ENCODE measurements around the gene MPRIP.

MPRIP gene

DNA sequence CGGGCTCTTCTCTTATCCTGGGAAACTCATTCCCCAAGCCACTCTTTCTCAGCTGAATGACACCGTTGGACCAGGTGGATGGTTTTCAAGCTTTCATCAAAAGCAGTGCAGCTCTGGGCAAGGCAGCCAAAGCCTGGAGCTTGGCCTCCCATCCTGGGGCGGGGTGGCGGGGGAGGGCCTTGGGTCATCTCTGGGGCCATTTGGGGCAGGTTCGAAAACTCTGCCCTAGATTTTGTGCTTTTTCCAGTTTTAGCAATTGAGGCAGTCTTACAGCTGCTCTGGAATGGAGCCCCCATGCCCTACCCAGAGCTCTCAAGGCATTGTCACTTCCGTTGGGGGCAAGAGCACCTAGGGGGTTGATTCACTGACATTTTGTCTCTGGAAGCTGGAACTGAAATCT is 9.1 kb downstream of the MPRIP start:
- DNase-seq (ENCODE audit: low read depth, low spot score), result no peak

DNA sequence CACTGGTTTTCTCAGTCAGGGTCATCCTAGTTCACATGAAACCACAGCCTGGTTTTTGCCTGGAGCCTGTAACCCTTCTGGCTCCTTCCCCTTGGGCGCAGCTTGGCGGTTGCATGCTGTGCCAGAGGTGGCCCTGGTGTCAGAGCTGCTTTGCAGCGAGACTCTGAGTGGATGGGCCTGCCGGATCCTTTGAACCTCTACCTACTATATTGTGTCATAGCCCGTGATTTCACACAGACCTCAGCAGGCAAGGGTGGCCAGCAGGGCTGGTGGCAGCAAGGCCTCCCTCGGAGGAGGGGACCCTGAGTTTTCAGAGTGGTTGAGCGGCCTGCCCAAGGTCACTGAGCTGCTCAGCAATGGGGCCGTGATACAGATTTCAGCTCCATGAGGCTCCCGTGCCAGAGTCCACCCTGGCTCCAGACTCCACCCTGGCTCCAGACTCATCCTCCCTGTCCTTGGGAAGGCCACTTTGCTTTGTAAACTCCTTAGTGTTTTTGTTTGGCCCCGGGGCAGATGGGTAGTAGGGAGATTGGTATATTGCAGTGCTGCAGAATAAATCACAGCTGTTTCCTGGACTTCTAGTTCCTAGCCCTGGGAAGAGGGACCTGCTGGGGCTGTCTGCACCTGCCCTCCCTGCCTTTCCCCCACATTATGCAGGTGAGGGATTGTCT is 9.7 kb downstream of the MPRIP start:
- DNase-seq (ENCODE audit: low read depth, low spot score), result no peak

DNA sequence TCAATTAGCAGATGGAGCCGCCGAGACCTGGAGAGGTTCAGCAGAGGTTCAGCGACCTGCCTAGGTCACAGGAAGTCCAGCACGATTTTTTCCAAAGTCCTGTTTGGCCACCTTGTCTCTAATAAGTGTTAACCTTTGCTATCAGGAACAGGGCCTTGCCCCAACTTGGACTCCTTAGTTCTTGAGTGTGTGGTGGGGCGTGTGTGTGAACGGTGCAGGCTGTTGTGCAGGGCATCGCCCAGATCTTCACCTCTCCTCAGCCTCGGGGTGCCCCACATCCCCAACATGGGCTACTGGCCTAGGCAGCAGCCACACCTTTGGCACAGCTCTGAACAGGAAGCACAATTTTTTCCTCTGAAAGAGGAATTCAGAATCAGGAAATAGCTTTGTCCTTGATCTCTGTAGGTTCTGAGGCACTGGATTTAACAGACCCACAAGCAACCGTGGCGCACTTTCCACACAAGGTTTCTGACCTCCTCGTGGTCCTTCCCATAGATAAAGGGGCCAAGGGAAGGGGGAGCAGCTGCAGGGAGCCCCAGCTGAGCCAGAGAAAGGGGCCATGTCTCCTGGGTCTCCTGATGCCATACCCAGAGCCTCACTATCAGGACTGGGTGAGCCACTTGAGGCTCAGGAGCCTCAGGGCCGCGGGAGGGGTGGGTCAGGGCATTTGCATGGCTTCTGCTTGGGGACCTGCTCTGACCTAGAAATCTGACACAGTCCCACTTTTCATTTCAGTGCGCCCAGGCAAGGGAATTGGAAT is 10.4 kb downstream of the MPRIP start:
- DNase-seq (ENCODE audit: low read depth, low spot score), result no peak

DNA sequence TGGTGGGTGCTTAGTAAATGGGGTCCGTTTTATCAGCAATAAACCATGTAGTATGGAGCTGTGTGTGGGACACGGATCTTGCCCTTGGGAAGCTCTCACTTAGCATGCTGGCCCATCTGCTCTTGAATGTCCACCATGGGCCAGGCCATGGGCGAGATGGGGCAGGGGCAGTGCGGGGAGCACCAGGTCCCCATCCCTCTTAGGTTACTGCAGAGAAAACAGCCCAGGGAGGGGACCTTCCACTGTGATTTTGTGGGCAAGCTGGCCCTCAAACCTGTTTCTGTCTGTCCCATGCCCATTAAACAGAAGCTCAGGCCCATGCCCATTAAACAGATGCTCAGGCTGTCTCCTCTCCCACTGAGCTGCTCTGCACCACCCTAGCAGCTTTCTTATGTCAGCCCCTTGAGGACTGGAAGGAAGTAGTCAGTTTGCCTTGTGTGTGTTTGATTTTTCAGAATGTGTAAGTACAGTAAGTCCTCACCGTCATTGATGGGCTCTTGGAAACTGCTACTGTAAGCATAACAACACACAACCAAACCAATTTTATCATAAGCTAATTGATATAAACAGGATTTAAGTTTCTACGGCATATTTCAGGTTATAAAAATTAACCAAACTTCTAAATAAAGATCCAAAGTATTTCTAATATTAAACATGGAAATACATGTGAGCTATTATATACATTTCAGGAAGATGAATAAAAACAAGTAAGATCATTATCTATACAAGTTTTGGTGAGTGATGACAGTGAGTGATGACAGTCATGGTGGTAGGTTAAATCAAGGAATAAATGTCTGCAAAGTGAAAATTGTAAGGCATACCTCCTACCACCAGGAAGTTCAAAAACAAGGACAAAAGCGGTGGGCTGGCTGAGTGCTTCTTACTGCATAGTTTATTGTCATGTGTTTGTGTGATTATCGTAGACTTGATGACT is 11.5 kb downstream of the MPRIP start:
- no peak for DNase-seq (ENCODE audit: low read depth, low spot score)

DNA sequence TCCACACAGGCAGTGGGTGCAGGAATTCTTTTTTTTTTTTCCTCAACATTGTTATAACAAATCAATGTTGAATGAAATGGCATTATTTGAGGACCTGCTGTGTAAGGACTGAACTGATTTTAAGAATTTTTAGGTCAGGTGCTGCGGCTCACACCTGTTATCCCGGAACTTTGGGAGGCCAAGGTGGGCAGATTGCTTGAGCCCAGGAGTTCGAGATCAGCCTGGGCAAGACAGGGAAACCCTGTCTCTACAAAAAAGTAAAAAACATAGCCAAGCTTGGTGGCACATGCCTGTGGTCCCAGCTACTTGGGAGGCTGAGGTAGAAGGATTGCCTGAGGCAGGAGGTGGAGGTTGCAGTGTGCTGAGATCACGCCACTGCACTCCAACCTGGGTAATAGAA is 12.4 kb downstream of the MPRIP start:
- no peak for DNase-seq (ENCODE audit: low read depth, low spot score)

DNA sequence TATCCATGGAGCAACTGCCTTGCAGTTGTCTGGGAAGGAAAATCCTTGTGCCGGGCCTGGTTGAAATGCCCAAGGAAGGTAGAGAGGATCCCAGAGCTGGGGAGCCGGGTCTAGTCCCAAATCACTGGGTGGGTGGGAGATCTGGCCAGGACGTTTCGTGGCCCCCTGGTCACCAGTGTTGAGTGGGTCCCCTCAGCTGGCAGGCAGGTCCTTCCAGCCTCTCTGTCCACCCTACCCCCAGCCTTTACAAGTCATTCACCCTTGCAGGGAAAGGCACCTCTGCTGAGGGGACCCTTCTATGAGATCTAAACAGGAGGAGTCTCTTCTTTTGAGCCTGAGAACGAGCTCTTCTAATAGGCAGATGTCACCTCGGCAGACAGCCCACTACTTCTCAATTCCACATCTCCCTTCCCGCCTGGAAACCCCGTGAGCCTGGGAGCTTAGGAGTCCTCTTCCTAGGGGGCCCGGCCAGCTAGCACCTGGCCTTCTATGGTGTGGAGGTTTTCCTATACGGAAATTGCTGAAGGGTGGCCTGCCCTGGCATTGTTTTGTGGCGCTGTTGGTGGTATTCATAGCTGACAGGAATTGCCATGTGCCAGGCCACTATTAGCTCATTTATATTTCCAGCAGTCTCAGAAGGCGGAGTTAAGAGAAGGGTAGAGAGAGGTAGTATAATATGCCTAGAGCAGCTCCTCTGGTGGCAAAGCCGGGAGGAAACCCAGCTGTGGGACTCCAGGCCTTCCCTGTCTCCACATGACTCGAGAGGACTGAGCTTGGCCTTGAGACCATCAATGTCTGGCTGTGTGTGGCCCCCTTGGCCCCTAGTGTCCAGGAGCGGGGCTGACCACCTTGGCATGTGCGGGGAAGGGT is 13.3 kb downstream of the MPRIP start:
- DNase-seq (ENCODE audit: low read depth, low spot score), result no peak

DNA sequence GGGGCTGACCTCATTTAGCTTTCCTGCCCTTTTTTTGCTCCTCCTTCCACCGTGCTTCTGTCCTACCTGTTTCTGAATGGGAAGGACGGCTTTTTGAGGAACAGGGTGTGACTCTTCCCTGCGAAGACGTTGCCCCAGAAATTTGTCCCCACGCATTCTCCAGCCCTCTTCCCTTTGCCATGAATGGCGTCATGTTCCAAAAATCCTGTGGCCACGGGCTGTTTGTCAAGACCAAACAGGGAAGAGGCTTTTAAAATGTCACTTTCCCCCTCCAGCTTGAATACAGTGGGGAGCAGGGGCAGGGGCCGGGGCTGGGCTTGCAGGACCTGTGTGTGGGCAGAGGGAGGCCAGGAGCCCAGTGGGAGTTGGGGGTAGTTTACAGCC is 13.9 kb downstream of the MPRIP start:
- no peak for DNase-seq (ENCODE audit: low read depth, low spot score)

DNA sequence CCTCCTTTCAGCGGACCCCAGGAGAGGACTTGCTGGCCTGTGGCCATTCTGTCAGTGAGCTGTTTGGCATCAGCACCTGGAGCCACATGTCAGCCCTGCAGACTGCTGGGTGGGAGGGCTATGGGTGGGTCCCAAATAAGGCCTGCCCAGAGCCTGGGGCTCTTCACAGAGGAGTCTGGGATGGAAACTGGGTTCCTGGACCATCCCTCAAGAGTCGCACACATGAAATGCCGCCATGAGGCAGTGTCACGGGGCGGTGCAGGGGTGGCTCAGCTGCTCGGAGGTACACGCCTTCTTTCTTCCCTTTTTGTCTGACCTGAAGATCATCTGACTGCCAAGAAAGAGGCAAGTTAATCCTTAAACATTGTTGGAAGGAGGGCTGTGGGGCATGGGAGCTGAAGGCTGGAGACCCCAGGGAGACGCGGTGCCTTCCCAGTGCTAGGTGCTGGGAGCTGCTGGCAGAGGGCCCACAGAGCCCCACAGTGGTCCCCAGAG is 14.8 kb downstream of the MPRIP start:
- DNase-seq (ENCODE audit: low read depth, low spot score), result no peak

DNA sequence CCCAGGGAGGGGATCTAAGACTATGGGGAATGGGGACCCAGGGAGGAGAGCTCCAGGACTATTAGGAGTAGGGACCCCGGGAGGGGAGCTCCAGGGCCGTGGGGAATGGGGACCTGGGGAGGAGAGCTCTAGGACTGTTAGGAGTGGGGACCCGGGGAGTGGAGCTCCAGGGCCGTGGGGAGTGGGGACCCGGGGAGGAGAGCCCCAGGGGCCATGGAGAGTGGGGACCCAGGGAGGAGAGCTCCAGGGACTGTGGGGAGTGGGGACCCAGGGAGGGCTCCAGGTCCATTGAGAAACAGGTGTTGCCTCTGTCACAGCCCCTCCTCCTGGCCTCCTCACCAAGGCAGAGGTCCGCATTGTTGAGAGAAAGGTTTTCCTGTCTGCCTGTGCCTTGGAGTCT is 16.0 kb downstream of the MPRIP start:
- DNase-seq (ENCODE audit: low read depth, low spot score), result no peak

DNA sequence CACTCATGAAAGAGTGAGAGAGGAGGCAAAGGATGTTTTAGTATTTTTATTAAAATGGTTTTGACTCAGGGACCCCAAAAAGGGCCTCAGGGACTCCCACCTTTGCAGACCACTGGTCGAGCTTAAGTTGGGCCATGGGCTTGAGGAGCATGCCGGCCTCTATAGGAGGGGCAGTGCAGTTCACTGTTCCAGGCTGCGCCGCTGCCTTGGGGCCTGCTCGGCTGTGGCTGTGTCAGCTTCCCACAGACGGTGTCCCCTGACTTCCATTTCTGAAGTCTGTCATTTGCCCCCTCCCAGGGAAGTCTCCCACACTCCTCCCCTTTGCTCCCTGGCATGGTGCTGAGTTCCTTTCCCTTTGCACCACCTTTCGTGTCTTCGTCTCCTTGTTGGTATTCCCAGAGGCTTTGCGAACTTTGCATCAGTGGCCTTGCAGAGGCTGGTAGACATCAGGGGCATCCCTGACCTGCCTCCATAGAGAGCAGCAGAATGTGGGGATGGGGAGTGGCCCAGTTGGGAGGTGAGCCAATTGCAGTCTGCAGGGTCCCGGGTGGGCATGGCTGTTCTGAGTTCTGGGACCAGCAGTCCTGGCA is 17.1 kb downstream of the MPRIP start:
- no peak for DNase-seq (ENCODE audit: low read depth, low spot score)

DNA sequence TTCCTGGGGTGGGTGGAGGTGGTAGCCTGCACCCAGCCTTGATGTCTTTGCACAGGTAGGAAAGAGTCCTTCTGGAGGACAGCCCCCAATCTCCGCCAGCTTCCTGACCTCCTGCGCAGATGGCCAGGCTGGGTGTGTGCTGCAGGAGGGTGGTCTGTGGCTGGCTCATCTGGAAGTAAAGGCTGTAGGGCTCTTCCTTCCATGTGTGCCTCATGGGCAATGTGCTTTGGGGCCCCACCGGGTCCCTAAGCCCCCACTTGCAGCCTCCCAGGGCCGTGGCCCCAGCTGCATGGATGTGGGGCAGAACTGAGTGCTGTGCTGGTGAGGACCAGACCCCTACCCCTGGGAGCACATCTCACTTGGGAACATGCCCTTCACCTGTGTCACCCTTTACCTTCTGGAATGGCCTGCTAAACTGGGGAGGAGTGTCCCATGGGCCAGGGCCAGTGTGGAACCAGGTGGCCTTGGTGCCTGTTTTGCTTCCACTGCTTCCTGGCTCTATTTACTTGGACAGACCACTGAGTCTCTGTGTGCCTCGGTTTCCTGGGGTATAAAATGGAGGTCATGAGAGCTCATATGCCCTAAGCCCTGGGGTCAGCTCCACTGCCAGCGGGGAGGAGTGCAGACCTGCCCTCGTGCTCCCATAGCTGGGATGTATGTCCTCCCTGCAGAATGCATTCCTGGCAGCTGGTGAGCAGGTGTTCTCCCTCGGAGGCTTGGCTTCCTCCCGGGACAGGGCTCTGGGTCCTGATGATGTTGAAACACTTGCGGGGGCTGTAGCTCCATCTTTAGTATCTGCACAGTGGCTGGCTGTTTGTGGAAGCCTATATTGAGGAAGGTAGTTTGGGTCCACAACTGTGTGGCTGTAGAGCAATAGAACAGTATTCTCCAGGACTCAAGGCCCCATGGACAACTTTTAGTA is 18.0 kb downstream of the MPRIP start:
- no peak for DNase-seq (ENCODE audit: low read depth, low spot score)

DNA sequence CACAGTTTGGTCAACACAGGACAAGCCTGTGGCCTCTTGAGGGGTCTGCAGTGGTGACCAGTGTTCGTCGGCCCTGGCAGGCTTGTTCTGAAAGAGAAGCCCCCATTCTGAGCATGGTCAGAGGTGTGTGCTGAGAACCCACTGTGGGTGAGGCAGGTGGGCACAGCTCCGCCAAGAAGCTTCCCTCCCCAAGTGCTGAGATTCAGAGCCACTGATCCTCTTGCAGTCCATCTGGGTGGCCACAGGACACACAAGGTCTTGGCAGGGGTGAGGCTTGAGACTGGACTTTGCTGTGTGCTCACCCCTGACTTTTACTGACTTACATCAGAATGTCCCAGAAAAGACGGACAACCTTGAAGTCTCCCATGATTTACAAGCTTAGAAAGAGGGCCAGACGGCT is 18.7 kb downstream of the MPRIP start:
- no peak for DNase-seq (ENCODE audit: low read depth, low spot score)

DNA sequence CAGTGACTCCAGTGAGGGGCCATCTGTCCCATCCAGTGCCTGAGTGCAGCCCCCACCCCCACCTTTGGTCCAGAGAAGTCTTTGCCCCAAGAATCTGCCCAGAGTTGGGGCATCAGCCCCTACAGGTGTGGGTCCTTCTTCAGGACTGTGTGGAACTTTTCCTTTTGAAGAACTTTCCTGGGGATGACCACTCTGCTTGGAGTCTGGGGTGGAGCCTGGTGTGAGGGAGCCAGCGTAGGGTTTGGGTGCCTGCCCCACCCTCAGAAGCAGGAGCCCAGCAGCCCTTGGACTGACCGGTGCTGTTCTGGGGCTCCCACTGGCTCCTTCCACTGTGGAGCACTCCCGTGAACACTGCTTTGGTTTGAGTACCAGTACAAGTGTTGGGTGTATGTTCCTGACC is 19.3 kb downstream of the MPRIP start:
- no peak for DNase-seq (ENCODE audit: low read depth, low spot score)

DNA sequence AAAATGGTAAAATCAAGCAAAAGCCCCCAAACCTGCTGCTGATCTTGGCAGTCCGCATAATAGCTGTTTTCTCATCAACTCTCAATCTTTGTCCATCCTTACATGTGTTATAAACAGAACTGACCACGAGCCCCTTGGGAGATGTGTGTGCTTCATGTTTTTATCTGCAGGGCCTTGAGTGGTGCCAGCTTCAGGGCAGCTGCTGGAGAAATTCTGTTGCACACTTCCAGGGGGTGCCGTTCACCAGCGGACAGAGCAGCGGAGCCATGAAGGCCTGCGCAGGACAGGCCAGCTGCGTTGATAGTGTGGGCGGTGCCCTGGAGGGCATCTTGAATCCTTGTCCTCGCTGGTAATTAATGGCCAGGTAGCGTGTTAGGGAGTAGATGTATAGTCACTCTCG is 20.1 kb downstream of the MPRIP start:
- DNase-seq (ENCODE audit: low read depth, low spot score), result no peak

DNA sequence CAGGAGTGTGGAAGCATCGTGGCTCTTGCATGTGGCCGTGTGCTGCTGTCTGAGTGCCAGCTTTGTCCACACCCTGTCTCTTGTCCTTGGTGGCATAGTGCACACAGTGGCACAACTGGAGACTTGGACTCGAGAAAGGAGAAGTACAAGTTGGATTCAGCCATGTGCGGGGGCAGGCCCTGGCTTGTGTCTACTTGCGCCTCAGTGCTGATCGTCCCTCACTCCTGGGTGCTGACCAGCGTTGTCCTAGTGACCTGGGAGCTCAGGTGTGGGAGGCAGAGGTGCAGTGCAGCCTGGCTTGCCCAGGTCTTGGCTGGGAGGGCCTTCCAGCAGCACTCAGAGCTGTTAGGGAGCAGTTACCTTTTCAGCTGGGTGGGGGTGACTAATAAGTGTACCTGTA is 20.6 kb downstream of the MPRIP start:
- DNase-seq (ENCODE audit: low read depth, low spot score), result no peak

DNA sequence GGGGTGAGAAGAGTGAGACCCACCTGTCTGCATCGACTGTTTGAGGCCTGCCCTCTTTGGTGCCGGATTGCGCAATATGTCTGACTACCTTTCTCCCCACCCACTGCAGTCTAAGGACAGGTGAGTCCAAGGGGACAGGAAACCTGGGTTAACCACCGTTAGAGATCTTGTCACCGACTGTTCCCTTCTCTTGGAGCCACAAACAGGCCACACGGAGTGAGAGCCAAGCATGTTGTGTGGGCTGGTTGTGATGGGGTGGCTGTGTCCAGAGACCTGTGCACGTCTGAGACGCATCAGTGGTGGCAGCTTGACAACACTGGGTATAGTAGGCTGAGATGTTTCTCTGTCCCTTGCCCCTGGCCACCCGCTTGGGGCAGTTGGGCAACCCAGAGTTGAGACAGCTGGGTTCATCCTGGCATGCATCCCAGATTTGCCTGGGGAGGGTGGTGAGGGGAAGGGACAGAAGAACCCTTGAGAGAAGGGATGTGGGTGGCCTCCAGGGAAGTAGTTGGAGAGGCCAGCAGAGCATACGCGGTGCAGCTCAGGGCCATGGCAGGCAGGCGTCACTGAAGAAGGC is 21.4 kb downstream of the MPRIP start:
- DNase-seq (ENCODE audit: low read depth, low spot score), result no peak

DNA sequence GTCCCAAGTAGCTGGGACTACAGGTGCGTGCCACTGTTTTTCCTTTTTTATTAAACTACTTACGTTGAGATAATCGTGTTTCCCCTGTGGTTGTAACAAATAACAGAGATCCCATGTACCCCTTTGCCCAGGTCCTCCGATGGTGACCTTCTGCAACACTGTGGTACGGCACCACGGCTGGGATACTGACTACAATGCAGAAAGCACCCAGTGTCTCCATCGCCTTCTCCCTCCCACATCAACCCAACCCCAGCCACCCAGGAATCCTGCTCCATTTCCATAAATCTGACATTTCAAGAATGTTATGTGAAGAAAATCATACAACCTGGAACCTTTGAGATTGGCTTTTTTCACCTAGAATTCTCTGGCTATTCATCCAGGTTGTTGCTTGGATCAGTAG is 22.1 kb downstream of the MPRIP start:
- DNase-seq (ENCODE audit: low read depth, low spot score), result no peak

DNA sequence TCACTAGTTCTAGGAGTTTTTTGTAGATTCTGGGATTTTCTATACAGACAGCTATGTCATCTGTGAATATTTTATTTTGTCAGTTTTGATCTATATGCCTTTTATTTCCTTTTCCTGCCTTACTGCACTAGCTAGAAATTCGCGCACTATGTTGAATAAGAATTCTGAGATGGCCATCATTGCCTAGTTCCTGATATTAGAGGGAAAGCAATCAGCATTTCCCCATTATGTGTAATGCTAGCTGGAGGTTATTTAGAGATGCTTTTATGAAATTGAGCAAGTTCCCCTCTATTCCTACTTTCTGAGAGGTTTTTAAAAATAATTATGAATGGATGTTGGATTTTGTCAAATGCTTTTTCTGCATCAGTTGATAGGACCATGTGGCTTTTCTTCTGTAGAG is 23.8 kb downstream of the MPRIP start:
- no peak for DNase-seq (ENCODE audit: low read depth, low spot score)

DNA sequence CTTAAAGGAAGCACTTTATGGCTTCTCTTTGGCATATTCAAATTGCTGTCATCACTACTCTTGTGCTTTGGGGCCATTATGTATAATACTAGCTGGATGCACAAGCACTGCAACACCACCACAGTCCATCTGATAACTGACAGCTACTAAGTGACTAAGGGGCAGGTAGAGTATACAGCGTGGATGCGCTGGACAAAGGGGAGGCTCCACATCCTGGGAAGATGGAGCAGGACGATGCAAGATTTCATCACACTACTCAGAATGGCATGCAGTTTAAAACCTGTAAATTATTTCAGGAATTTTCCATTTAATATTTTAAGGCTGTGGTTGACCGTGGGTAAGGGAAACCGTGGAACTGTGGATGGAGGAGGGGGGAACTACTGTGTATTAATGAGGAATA is 25.0 kb downstream of the MPRIP start:
- DNase-seq (ENCODE audit: low read depth, low spot score), result peak; percentile 52

DNA sequence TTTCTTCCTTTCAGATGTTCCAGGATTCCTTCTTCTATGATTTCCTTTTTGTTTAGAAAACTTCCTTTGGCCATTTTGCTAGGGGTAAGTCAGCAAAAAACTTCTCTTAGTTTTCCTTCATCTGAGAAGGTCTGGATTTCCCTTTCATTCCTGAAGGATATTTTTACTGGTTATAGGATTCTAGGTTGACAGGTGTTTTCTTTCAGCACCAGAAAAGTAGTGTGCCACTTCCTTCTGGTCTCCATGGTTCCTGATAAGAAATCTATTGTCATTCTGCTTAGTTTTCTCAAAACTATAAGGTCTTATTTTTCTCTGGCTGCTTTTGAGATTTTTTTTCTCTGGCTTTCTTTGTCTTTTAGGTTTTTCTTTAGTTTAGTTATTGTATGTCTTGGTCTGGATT is 27.6 kb downstream of the MPRIP start:
- no peak for DNase-seq (ENCODE audit: low read depth, low spot score)
